HG03439 (cell line): ENCODE data around the gene TRPV3.
"Not testable (repeated sequence)": the region's sequence is repeated elsewhere in the genome, so short reads cannot be mapped to it uniquely, and the experiment has no call there.

Experiments
- ATAC-seq: cut with Tn5 transposase; IDR thresholded peaks from one replicate; pipeline ENCODE4 v1.9.1; 2021; ENCODE audit warnings: mild to moderate bottlenecking, moderate library complexity; ENCODE audit not compliant: unreplicated experiment

Gene TRPV3

GRCh38 chr17:3527468-3527867 lies 30.1 kb downstream of the TRPV3 start:
- ATAC-seq: no peak

- ATAC-seq: no peak
Observed at GRCh38 chr17:3526971-3527370, 30.6 kb downstream of the TRPV3 start.

GRCh38 chr17:3526491-3526890 lies 31.1 kb downstream of the TRPV3 start:
- no peak for ATAC-seq

GRCh38 chr17:3524024-3524423 lies 33.6 kb downstream of the TRPV3 start:
- ATAC-seq: no peak

- ATAC-seq: not testable (repeated sequence)
Observed at GRCh38 chr17:3519472-3519871, 38.1 kb downstream of the TRPV3 start.

GRCh38 chr17:3514873-3515272 lies 42.7 kb downstream of the TRPV3 start:
- no peak for ATAC-seq

GRCh38 chr17:3514167-3514566 lies 43.4 kb downstream of the TRPV3 start:
- ATAC-seq: not testable (repeated sequence)

GRCh38 chr17:3513305-3514035 lies 44.1 kb downstream of the TRPV3 start:
- no peak for ATAC-seq

- ATAC-seq: no peak
Observed at GRCh38 chr17:3512505-3513171, 45.0 kb downstream of the TRPV3 start.

- ATAC-seq: no peak
Observed at GRCh38 chr17:3511852-3512504, 45.6 kb downstream of the TRPV3 start.

- ATAC-seq: no peak
Observed at GRCh38 chr17:3510090-3510489, 47.5 kb downstream of the TRPV3 start.

GRCh38 chr17:3507869-3508268 lies 49.7 kb downstream of the TRPV3 start:
- ATAC-seq: no peak

- no peak for ATAC-seq
Observed at GRCh38 chr17:3507071-3507470, 50.5 kb downstream of the TRPV3 start.

GRCh38 chr17:3506054-3506453 lies 51.6 kb downstream of the TRPV3 start:
- ATAC-seq: no peak

GRCh38 chr17:3505008-3505407 lies 52.6 kb downstream of the TRPV3 start:
- no peak for ATAC-seq

- no peak for ATAC-seq
Observed at GRCh38 chr17:3503285-3503684, 54.3 kb downstream of the TRPV3 start.

GRCh38 chr17:3502466-3502865 lies 55.1 kb downstream of the TRPV3 start:
- no peak for ATAC-seq

GRCh38 chr17:3501344-3501743 lies 56.3 kb downstream of the TRPV3 start:
- no peak for ATAC-seq

- no peak for ATAC-seq
Observed at GRCh38 chr17:3497101-3497500, 60.5 kb downstream of the TRPV3 start.

- no peak for ATAC-seq
Observed at GRCh38 chr17:3485481-3486068, 72.0 kb downstream of the TRPV3 start.

- no peak for ATAC-seq
Observed at GRCh38 chr17:3482852-3483251, 74.8 kb downstream of the TRPV3 start.

- ATAC-seq: no peak
Observed at GRCh38 chr17:3479988-3480387, 77.6 kb downstream of the TRPV3 start.
